WTC11 (cell line): Measurements from ENCODE around the gene CASP8.

Experiments used
- CBFB ChIP-seq: sonication (generic); formaldehyde crosslinking; IDR thresholded peaks from 2 replicates; pipeline ENCODE4 v1.8.1; 2022; ENCODE audit warnings: mild to moderate bottlenecking, low read depth, missing genetic modification reagents
- NR3C1 ChIP-seq: sonication (generic); formaldehyde crosslinking; conservative IDR thresholded peaks from 2 replicates; pipeline ENCODE4 v1.8.1; 2023; ENCODE audit warnings: low read depth, mild to moderate bottlenecking, missing genetic modification reagents
- STAT6 ChIP-seq: sonication (generic); formaldehyde crosslinking; conservative IDR thresholded peaks from 2 replicates; pipeline ENCODE4 v1.8.1; 2023; ENCODE audit warnings: mild to moderate bottlenecking, low read depth, missing genetic modification reagents, moderate library complexity
- TEAD1 ChIP-seq: sonication (generic); formaldehyde crosslinking; IDR thresholded peaks from 2 replicates; pipeline ENCODE4 v1.8.0; 2022; ENCODE audit warnings: mild to moderate bottlenecking, missing genetic modification reagents
- ZBTB43 ChIP-seq: sonication (generic); formaldehyde crosslinking; IDR thresholded peaks from 2 replicates; pipeline ENCODE4 v1.8.1; 2023; ENCODE audit warnings: mild to moderate bottlenecking, missing genetic modification reagents
- ZNF121 ChIP-seq: sonication (generic); formaldehyde crosslinking; IDR thresholded peaks from 2 replicates; pipeline ENCODE4 v1.8.0; 2023; ENCODE audit warnings: missing genetic modification reagents
- TF ChIP-seq, protein P1 (sequence below): fragments of 200-600 bp; IDR thresholded peaks from 2 replicates; pipeline ENCODE4 v1.8.0; 2022; ENCODE audit warnings: antibody characterized with exemption

- TF ChIP-seq, protein P1, sequence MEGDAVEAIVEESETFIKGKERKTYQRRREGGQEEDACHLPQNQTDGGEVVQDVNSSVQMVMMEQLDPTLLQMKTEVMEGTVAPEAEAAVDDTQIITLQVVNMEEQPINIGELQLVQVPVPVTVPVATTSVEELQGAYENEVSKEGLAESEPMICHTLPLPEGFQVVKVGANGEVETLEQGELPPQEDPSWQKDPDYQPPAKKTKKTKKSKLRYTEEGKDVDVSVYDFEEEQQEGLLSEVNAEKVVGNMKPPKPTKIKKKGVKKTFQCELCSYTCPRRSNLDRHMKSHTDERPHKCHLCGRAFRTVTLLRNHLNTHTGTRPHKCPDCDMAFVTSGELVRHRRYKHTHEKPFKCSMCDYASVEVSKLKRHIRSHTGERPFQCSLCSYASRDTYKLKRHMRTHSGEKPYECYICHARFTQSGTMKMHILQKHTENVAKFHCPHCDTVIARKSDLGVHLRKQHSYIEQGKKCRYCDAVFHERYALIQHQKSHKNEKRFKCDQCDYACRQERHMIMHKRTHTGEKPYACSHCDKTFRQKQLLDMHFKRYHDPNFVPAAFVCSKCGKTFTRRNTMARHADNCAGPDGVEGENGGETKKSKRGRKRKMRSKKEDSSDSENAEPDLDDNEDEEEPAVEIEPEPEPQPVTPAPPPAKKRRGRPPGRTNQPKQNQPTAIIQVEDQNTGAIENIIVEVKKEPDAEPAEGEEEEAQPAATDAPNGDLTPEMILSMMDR, result no peak
- TF ChIP-seq STAT6 (CRISPR knock-in tag) (no peak), TEAD1 (no peak), NR3C1 (CRISPR knock-in tag) (no peak), CBFB (CRISPR knock-in tag) (no peak), ZBTB43 (no peak), ZNF121 (CRISPR knock-in tag) (no peak)
Measured at GRCh38 chr2:201258666-201259615, 1.4 kb upstream of the CASP8 start.
